ENCODE data around the gene LARGE1.
"Not testable (repeated sequence)": the region's sequence is repeated elsewhere in the genome, so short reads cannot be mapped to it uniquely, and the experiment has no call there.

The LARGE1 gene

DNA sequence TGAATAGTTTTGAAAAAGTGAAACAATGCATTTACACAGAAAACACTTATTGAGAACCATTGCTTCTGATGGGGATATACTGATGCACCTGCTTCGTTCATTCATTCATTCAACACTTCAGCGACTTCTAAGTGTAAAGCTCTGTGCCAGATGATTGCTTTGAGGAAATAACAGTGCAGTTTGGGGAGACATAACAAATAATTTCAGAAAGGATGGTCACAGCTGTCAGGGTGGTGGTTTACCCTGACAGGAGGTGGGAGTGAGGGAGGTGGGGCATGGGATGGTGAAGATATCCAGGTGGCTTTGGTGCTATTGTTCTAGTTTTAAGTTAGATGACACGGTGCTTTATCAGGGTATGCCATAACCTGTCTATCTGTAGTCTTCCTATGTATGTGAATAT lies 344.1 kb downstream of the LARGE1 start:
- Histone ChIP-seq H3K9ac (ENCODE audit: low read depth, low read length) (no peak overlapping the region), H3K36me3 (ENCODE audit: control insufficient read depth, insufficient read depth, low read length) (no peaks in the 10 kb centered on the region), H3K4me1 (ENCODE audit: control insufficient read depth, insufficient read depth, low read length) (peaks cover 7% of the 10 kb centered on the region), H3K4me3 (ENCODE audit: low read depth, low read length) (no peak overlapping the region), H3K9me3 (ENCODE audit: control insufficient read depth, insufficient read depth, low read length) (no peaks in the 10 kb centered on the region), H3K27me3 (ENCODE audit: control insufficient read depth, insufficient read depth, low read length) (no peaks in the 10 kb centered on the region)

DNA sequence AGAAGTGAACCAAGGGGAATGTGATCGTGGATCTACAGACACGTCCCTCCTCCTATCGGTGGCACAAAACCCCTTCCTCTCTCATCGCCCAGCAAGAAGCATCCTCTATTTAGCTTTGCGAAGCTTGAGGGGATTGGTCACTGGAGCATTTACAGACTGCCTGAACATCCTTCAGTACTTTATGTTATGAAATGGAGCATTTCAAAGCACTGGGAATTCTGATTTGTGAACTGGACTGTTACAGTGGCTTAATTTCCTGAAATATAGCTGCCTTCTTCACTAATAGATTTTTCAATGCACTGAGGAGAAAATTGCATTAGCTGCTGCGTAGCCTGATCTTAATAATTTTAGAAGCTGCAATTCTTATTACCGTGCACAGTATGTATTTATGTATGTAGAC lies 344.5 kb downstream of the LARGE1 start:
- no peak overlapping the region for H3K4me3 ChIP-seq (ENCODE audit: low read depth, low read length)
- H3K4me1 ChIP-seq (ENCODE audit: control insufficient read depth, insufficient read depth, low read length), result peaks cover 7% of the 10 kb centered on the region
- H3K36me3 ChIP-seq (ENCODE audit: control insufficient read depth, insufficient read depth, low read length), result no peaks in the 10 kb centered on the region
- no peaks in the 10 kb centered on the region for H3K9me3 ChIP-seq (ENCODE audit: control insufficient read depth, insufficient read depth, low read length)
- H3K27me3 ChIP-seq (ENCODE audit: control insufficient read depth, insufficient read depth, low read length), result no peaks in the 10 kb centered on the region
- no peak overlapping the region for H3K9ac ChIP-seq (ENCODE audit: low read depth, low read length)

DNA sequence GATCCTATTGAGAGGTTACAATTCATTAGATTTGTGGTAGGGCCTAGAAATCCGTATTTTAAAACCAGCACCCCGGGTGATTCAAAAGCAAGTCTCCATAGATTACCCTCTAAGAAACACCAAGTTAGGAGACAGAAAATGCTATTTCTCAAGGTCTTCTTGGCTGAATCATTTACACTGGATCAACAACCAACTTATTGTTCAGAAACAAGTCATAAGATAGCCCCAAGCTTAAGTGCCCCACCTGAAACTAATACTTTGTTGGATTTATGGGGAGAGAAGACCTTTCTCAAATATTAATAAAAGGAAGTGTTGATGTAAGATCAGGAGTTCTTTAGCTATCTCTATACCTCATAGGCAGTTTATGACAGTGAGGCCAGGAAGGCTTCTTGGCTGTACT lies 345.2 kb downstream of the LARGE1 start:
- Histone ChIP-seq H3K9ac (ENCODE audit: low read depth, low read length) (no peak overlapping the region), H3K27me3 (ENCODE audit: control insufficient read depth, insufficient read depth, low read length) (no peaks in the 10 kb centered on the region), H3K4me1 (ENCODE audit: control insufficient read depth, insufficient read depth, low read length) (peaks cover 10% of the 10 kb centered on the region), H3K9me3 (ENCODE audit: control insufficient read depth, insufficient read depth, low read length) (no peaks in the 10 kb centered on the region), H3K4me3 (ENCODE audit: low read depth, low read length) (no peak overlapping the region), H3K36me3 (ENCODE audit: control insufficient read depth, insufficient read depth, low read length) (no peaks in the 10 kb centered on the region)

DNA sequence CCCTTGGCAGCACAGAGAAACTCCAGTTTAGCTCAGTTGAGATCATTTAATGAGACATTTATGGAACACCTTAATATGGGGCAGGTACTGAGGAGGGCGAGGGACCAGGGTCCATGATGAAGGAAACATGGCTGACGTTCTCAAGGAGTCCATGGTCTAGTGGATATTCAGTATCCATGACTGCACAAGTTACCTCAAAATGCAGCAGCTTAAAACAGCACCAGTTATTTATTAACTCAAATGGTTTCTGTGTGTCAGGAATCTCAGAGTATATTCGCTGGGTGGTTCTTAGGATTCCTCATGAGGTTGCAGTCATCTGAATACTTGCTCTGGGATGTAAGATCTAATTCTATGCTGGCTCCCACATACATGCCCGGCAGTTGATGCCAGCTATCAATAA lies 346.8 kb downstream of the LARGE1 start:
- Histone ChIP-seq H3K27me3 (ENCODE audit: control insufficient read depth, insufficient read depth, low read length) (no peaks in the 10 kb centered on the region), H3K4me3 (ENCODE audit: low read depth, low read length) (no peak overlapping the region), H3K4me1 (ENCODE audit: control insufficient read depth, insufficient read depth, low read length) (peaks cover 13% of the 10 kb centered on the region), H3K9ac (ENCODE audit: low read depth, low read length) (no peak overlapping the region), H3K9me3 (ENCODE audit: control insufficient read depth, insufficient read depth, low read length) (no peaks in the 10 kb centered on the region), H3K36me3 (ENCODE audit: control insufficient read depth, insufficient read depth, low read length) (no peaks in the 10 kb centered on the region)

DNA sequence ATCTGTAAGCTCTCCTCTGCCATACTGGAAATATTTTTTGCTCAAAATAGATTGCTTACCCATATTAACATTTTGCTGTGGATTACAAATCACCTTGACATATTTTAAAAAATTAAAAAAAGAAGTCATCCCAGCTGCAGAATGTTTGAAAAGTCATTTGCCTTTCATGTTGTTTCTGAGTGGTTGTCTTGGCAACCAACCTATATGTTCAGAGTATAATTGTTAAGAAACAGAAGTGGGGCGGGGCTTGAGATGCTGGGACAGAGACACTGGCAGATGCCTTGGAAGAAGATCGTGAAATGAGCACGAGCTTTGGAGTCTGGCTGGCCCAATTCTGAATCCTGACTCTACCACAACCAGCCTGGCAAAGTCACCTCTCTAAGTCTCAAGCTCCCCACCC lies 348.2 kb downstream of the LARGE1 start:
- no peaks in the 10 kb centered on the region for H3K9me3 ChIP-seq (ENCODE audit: control insufficient read depth, insufficient read depth, low read length)
- no peak overlapping the region for H3K9ac ChIP-seq (ENCODE audit: low read depth, low read length)
- H3K4me1 ChIP-seq (ENCODE audit: control insufficient read depth, insufficient read depth, low read length), result peaks cover 13% of the 10 kb centered on the region
- H3K27me3 ChIP-seq (ENCODE audit: control insufficient read depth, insufficient read depth, low read length), result no peaks in the 10 kb centered on the region
- H3K4me3 ChIP-seq (ENCODE audit: low read depth, low read length), result no peak overlapping the region
- no peaks in the 10 kb centered on the region for H3K36me3 ChIP-seq (ENCODE audit: control insufficient read depth, insufficient read depth, low read length)

DNA sequence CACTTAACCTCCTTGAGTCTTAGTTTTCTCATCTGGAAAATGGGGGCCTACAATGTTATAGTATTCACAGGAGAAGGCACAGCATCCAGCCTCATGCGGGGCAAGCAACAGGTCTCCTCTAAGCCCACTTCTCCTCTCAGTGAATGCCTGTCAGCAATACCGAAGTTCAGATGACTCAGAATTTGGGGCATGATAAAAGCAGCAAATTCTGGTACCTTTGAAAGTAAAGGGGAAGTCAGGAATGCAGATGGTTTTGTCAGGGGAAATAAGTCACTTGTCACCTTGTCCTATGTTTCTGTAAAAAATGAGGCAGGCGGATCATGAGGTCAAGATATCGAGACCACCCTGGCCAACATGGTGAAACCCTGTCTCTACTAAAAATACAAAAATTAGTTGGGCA lies 350.2 kb downstream of the LARGE1 start:
- Histone ChIP-seq H3K27me3 (ENCODE audit: control insufficient read depth, insufficient read depth, low read length) (no peaks in the 10 kb centered on the region), H3K4me1 (ENCODE audit: control insufficient read depth, insufficient read depth, low read length) (peaks cover 13% of the 10 kb centered on the region), H3K4me3 (ENCODE audit: low read depth, low read length) (no peak overlapping the region), H3K9ac (ENCODE audit: low read depth, low read length) (no peak overlapping the region), H3K9me3 (ENCODE audit: control insufficient read depth, insufficient read depth, low read length) (no peaks in the 10 kb centered on the region), H3K36me3 (ENCODE audit: control insufficient read depth, insufficient read depth, low read length) (no peaks in the 10 kb centered on the region)

DNA sequence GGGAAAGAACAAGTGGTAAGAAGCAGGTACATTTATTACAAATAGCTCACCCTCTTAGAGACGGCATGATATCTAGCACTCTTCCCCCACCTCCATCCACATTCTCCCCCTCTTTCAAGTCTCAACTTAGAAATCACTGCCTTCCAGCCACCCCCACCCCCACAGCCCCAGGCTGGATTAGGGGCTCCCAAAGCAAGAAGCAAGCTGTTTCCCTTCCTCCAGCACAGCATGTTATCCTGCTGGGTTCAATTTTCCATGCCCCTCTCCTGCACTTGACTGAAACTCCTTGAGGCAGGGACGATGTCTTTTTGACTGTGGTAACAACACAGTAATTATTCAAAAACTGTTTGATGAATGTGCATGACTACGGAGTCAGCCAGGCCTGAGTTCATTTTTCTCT lies 350.7 kb downstream of the LARGE1 start:
- H3K36me3 ChIP-seq (ENCODE audit: control insufficient read depth, insufficient read depth, low read length), result no peaks in the 10 kb centered on the region
- no peak overlapping the region for H3K9ac ChIP-seq (ENCODE audit: low read depth, low read length)
- H3K4me1 ChIP-seq (ENCODE audit: control insufficient read depth, insufficient read depth, low read length), result peaks cover 13% of the 10 kb centered on the region
- H3K4me3 ChIP-seq (ENCODE audit: low read depth, low read length), result no peak overlapping the region
- H3K27me3 ChIP-seq (ENCODE audit: control insufficient read depth, insufficient read depth, low read length), result no peaks in the 10 kb centered on the region
- H3K9me3 ChIP-seq (ENCODE audit: control insufficient read depth, insufficient read depth, low read length), result no peaks in the 10 kb centered on the region

DNA sequence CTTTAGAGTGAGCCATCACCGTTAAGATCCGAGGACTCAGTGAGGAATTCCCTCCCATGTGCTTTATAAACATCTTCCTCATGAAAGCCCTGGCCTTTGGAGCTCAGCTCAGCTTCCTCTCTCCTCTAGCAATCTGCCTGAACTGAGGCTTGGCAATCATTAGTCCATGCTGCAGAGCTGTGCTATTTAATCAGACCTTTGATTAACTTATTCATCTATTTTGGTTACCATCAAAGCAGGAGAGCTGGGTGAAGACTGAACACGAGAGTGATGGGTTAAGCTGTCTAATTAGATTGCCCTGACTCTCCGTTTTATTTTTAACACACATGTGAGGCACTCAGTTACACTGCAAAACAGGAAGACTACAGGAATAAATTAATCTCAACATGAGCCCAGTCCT lies 351.3 kb downstream of the LARGE1 start:
- no peak overlapping the region for H3K4me3 ChIP-seq (ENCODE audit: low read depth, low read length)
- no peaks in the 10 kb centered on the region for H3K27me3 ChIP-seq (ENCODE audit: control insufficient read depth, insufficient read depth, low read length)
- H3K4me1 ChIP-seq (ENCODE audit: control insufficient read depth, insufficient read depth, low read length), result peaks cover 13% of the 10 kb centered on the region
- no peaks in the 10 kb centered on the region for H3K9me3 ChIP-seq (ENCODE audit: control insufficient read depth, insufficient read depth, low read length)
- H3K36me3 ChIP-seq (ENCODE audit: control insufficient read depth, insufficient read depth, low read length), result no peaks in the 10 kb centered on the region
- H3K9ac ChIP-seq (ENCODE audit: low read depth, low read length), result no peak overlapping the region

DNA sequence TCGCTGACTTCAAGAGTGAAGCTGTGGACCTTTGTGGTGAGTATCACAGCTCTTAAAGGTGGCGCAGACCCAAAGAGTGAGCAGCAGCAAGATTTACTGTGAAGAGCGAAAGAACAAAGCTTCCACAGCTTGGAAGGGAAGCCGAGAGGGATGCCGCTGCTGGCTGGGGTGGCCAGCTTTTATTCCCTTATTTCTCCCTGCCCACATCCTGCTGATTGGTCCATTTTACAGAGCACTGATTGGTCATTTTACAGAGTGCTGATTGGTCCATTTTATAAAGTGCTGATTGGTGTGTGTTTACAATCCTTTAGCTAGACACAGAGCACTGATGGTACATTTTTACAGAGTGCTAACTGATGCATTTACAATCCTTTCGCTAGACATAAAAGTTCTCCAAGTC lies 353.8 kb downstream of the LARGE1 start:
- H3K4me3 ChIP-seq (ENCODE audit: low read depth, low read length); H3K9me3 ChIP-seq (ENCODE audit: control insufficient read depth, insufficient read depth, low read length); H3K36me3 ChIP-seq (ENCODE audit: control insufficient read depth, insufficient read depth, low read length); H3K27me3 ChIP-seq (ENCODE audit: control insufficient read depth, insufficient read depth, low read length); H3K9ac ChIP-seq (ENCODE audit: low read depth, low read length): not testable (repeated sequence)
- H3K4me1 ChIP-seq (ENCODE audit: control insufficient read depth, insufficient read depth, low read length), result peaks cover 12% of the 10 kb centered on the region

DNA sequence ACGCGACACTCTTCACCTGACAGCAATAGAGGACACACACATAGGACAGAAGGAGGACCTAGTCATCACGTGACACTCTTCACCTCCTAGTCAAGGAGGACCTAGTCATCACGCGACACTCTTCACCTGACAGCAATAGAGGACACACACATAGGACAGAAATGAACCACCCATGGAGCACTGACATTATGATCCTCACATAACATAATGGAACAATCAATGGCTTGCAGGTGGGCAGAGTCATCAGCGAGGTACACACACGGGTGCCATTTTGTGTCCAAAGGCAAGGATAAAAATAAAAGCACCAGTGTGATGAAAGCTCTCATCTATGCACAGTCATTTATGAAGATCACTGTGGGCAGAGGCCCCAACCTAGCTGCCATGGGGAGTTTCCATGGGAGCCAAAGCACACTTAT lies 354.7 kb downstream of the LARGE1 start:
- H3K27me3 ChIP-seq (ENCODE audit: control insufficient read depth, insufficient read depth, low read length), result no peaks in the 10 kb centered on the region
- H3K4me1 ChIP-seq (ENCODE audit: control insufficient read depth, insufficient read depth, low read length), result peaks cover 11% of the 10 kb centered on the region

DNA sequence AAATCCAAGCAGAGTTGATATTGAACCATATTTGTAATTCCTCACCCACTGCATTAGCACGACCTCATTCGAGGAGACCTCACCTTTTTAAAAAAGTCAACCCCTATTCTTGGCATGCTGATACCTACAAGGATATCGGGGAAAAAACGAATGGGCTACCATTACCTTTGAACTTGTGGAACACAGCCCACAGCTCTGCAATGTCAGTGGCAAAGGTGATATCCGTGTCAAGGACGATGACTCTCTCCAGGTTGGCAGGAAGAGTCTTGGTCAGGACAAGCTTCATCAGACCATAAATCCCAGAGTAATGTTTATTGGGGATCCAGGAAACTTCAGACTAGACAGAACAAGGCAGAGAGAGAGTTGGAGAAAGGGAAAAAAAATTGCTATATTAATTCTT lies 355.6 kb downstream of the LARGE1 start:
- Histone ChIP-seq H3K36me3 (ENCODE audit: control insufficient read depth, insufficient read depth, low read length) (peaks cover 4% of the 10 kb centered on the region), H3K9me3 (ENCODE audit: control insufficient read depth, insufficient read depth, low read length) (no peaks in the 10 kb centered on the region)

More for the DNA sequence above, 354.7 kb downstream of the LARGE1 start:
- Histone ChIP-seq H3K9ac (ENCODE audit: low read depth, low read length) (no peak overlapping the region), H3K4me3 (ENCODE audit: low read depth, low read length) (no peak overlapping the region), H3K9me3 (ENCODE audit: control insufficient read depth, insufficient read depth, low read length) (no peaks in the 10 kb centered on the region), H3K36me3 (ENCODE audit: control insufficient read depth, insufficient read depth, low read length) (peaks cover 4% of the 10 kb centered on the region)

DNA sequence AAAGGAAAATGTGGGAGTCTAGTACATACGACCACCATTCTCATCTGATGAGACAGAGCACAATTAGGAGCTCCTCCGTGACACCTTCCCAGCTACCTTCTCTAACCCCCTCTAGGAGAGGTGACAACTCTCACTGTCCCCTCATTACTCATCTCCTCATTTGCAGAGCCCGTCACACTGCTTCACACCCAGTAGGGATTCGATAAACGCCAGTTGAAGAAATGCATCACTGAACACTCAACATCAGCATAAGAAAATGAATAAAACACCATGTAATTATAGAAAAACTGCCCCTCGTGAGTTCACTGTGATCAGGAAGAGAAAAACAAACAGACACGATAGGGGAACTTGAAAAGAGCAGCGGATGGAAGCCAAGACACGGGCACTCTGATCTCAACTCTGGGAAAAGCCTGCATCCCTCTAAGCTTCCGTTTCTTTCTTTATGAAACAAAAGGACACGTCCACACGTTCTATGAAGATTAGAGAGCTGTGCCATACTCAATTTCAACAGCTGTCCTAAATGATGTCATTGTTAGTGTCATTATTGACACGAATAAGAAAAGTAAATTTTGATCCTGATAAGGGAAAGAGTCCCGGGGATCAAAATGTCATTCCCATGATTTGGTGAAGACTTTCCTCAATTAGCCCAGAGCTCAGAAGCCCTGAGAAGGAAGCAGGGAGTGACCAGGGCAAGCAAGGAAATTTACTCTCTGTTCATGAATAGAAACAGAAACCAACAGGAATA lies 356.9 kb downstream of the LARGE1 start:
- Histone ChIP-seq H3K9ac (ENCODE audit: low read depth, low read length) (no peak overlapping the region), H3K9me3 (ENCODE audit: control insufficient read depth, insufficient read depth, low read length) (no peaks in the 10 kb centered on the region), H3K36me3 (ENCODE audit: control insufficient read depth, insufficient read depth, low read length) (peaks cover 4% of the 10 kb centered on the region), H3K27me3 (ENCODE audit: control insufficient read depth, insufficient read depth, low read length) (no peaks in the 10 kb centered on the region), H3K4me1 (ENCODE audit: control insufficient read depth, insufficient read depth, low read length) (no peaks in the 10 kb centered on the region), H3K4me3 (ENCODE audit: low read depth, low read length) (no peak overlapping the region)

More for the DNA sequence above, 355.6 kb downstream of the LARGE1 start:
- no peak overlapping the region for H3K4me3 ChIP-seq (ENCODE audit: low read depth, low read length)
- H3K27me3 ChIP-seq (ENCODE audit: control insufficient read depth, insufficient read depth, low read length), result no peaks in the 10 kb centered on the region
- H3K9ac ChIP-seq (ENCODE audit: low read depth, low read length), result no peak overlapping the region
- peaks cover 5% of the 10 kb centered on the region for H3K4me1 ChIP-seq (ENCODE audit: control insufficient read depth, insufficient read depth, low read length)

Data from iPS-15b (cell line).